Germinal center (tissue), 1 donor: ENCODE results near the gene STX1B.
A peak's percentile ranks its signal among the peaks of the same experiment; 100 is the strongest.

Source experiments
- DNase-seq: peaks from one replicate; pipeline ENCODE4 v3.0.0; 2012; ENCODE audit warnings: mixed read lengths, low spot score

Gene STX1B

GRCh38 chr16:30979170-30980022 is 31.0 kb downstream of the STX1B start:
- DNase-seq: no peak

GRCh38 chr16:30977502-30977901 is 32.9 kb downstream of the STX1B start:
- no peak for DNase-seq

GRCh38 chr16:30976486-30976885 is 34.0 kb downstream of the STX1B start:
- DNase-seq: no peak

GRCh38 chr16:30974348-30974747 is 36.1 kb downstream of the STX1B start:
- no peak for DNase-seq

- no peak for DNase-seq
These were observed 37.6 kb downstream of the STX1B start for GRCh38 chr16:30972872-30973271.

- DNase-seq: no peak
These were observed 39.1 kb downstream of the STX1B start for GRCh38 chr16:30971298-30971697.

DNA sequence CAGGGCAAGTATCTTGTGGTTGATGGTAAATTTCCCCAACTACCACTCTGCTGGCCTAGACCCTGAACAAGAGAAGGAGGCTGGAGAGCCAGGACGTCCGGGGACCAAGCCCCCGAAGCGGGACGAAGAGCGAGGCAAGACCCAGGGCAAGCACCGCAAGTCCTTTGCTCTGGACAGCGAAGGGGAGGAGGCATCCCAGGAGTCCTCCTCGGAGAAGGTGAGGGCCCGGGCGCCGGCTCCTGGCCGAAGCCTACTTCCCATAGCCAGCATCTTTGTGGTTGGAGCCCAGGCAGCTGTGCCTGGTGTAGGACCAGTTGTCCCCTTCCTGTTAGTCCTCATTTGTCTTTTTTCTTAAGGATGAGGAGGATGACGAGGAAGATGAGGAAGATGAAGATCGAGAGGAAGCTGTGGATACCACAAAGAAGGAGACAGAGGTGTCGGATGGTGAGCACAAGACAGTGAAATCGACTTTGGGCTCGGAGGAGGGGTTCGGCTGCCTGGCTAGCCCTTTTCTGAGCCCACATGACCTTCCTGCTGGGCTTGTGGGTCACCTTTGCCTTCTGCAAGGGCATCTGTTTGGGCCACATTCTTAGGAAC is 41.1 kb downstream of the STX1B start:
- DNase-seq: no peak

GRCh38 chr16:30967795-30968194 is 42.6 kb downstream of the STX1B start:
- DNase-seq: no peak

GRCh38 chr16:30966033-30966619 is 44.3 kb downstream of the STX1B start:
- DNase-seq: no peak

DNA sequence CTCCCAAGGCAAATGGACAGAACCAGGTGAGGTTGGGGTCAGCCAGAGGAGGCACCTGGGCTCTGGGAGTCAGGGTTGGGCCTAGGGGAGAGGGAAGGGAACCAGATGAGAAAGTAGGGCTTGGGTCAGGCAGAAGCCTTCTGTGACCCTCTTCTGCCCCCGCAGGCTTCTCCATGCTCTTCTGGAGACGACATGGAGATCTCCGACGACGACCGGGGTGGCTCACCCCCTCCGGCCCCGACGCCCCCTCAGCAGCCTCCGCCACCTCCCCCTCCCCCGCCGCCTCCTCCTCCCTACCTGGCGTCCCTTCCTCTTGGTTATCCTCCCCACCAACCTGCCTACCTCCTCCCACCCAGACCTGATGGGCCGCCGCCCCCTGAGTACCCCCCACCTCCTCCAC is 45.0 kb downstream of the STX1B start:
- no peak for DNase-seq

GRCh38 chr16:30964574-30965226 is 45.7 kb downstream of the STX1B start:
- DNase-seq: no peak

- no peak for DNase-seq
These were observed 46.4 kb downstream of the STX1B start for GRCh38 chr16:30963925-30964511.

- no peak for DNase-seq
These were observed 49.1 kb downstream of the STX1B start for GRCh38 chr16:30961384-30961783.

DNA sequence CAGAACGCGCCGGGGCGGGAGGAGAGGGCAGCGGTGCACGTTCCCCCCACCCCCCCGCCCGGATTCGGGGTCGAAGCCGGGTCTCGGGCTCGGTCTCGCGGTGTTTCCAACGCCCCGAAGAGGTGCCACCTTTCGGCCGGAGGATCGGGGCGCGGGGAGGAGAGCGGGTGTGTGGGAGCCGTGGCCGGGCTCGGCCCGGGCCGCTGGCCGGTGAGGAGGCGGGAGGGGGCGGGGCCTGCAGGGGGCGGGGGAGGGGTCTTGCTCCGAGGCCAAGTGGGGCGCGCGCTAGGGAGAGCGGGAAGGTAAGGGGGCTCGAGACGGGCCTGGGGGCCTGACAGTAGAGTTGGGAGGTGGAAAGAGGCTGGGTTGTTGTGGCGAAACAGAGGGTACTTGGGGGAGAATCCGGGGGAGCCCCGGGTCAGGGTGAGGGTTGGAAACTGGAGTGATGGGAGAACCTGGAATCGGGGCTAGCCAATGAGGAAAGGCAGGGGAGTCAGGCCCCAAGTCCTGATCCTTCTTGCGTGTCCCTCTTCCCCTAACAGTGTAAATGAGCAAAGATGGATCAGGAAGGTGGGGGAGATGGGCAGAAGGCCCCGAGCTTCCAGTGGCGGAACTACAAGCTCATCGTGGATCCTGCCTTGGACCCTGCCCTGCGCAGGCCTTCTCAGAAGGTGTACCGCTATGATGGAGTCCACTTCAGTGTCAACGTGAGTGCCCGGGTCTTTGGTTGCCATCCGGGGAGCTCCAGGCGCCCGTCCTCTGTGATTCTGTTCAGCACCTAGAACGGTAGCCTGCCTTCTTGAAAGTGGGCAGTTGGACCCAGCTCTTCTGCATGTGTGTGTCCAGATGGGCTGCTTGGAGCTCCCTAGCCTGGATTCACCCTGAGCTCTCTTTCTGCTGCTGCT is 52.0 kb downstream of the STX1B start:
- peak; percentile 83 for DNase-seq

DNA sequence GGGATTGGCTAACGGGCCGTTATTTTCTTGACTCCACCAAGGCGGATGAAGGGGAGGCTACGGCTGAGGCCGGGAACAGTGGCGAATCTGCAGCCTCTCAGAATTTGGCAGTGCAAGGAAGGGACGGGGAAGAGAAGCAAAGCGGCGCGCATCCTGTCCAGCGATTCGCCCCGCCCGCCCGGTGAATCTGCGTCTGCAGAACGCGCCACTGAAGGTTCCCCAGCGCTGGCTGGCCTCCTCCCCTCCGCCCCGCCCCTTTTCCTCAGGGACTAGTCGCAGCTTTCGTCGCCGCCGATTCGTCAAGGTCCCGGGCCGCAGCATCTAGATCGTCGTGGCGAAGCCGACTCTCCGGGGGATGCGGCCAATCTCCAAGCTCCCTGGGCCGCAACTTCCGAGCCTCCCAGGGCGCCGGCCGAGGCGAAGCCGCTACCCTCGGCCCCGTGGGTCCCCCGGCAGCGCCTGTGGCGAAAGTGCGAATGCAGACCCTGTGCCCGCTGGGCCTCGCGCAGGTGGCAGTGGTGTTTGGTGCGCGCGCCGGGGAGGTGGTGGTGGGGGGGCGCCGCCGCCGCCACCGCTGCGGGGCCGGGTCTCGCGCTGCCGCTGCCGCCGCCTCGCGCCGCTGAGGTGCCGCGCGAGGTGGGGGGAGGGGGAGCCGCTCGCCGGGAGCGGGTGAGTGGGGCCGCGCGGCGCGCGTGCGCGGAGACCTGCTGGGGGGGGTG is 52.8 kb downstream of the STX1B start, which contains the start of gene SETD1A:
Gene SETD1A (plus strand): TSS at position 299 of the 719 bp plus-strand sequence. CDS start 978 bp downstream, outside the sequence.
- DNase-seq: peak; percentile 96

DNA sequence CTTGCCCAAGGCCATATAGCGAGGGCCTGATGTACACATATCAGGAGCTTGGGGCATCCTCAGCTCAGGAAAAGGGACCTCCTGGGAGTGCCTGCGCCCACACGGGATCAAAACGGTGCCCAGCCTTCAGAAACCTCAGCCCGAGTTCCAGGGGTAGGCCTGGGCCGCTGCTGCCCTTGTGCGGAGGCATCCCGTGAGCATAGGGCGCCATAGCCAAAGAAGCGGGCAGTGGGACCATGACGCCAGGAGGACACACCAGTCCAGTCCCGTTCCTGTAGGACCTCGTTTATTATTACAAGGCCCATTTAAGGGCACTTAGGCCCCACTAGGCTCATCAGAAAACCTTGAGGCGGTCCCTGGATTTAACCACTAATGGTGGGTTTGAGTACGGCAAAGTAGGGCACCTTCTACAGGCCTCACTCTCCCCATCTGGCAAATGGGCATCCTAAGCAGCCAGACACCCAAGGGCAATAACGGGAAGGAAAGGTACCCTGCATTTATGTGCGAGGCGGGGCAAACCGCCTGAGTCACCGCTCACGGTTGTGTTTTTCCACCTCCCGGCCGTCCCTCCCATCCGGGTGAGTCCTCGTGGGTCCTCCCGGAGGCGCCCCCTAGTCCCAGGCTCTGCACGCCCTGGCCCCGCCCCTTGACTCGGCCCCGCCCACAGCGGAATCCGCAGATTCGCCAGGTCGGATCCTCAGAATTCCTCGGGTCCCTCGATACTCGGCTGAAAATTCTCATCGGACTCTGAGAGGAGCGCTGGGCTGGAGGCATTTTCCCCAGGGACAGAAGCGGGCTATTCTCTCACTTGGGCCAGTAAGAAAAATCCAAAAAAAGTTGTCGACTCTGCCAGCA is 53.6 kb downstream of the STX1B start:
- peak; percentile 86 for DNase-seq

GRCh38 chr16:30954993-30955392 is 55.4 kb downstream of the STX1B start:
- DNase-seq: no peak

- DNase-seq: peak; percentile 41
These were observed 56.8 kb downstream of the STX1B start for GRCh38 chr16:30953511-30954124.

GRCh38 chr16:30953111-30953510 is 57.3 kb downstream of the STX1B start:
- no peak for DNase-seq
